Stimulated activated CD8-positive, alpha-beta memory T cell treated with anti-CD3 and anti-CD28 coated beads, Interleukin-2, amount 100 ng/mL, for 48 hours (primary cell): ENCODE measurements around the gene ELOVL7.
"Not testable (repeated sequence)": the region's sequence is repeated elsewhere in the genome, so short reads cannot be mapped to it uniquely, and the experiment has no call there.

ENCODE experiments used
- DNase-seq, 2 donors: peaks; one replicate each; pipeline ENCODE4 v3.0.0-alpha.2; 2020; ENCODE audit warnings: low read depth in 2 of 2

The ELOVL7 gene

DNA sequence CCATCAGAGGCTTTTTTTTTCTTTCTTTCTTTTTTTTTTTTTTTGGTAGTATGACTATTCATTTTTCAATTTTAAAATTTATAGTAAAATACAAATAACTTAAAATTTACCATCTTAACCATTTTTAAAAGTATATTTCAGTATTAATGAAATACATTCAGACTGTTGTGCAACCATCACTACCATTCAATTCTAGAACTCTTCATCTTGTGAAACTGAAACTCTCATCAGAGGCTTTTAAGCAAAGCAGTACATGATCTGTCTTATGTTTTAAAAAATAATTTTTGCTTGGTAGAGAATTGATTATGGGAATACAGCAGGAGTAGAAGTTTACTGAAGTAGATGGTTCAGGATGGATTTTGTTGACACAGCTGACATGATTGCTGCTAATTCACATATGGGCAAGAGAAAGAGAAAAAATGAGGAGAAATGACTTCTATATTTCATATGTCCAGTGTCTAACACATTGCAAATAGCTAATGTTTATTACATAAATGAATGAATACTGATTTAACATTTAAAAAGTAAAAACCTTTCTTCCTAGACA, 13.4 kb downstream of the ELOVL7 start:
- no peak for DNase-seq

DNA sequence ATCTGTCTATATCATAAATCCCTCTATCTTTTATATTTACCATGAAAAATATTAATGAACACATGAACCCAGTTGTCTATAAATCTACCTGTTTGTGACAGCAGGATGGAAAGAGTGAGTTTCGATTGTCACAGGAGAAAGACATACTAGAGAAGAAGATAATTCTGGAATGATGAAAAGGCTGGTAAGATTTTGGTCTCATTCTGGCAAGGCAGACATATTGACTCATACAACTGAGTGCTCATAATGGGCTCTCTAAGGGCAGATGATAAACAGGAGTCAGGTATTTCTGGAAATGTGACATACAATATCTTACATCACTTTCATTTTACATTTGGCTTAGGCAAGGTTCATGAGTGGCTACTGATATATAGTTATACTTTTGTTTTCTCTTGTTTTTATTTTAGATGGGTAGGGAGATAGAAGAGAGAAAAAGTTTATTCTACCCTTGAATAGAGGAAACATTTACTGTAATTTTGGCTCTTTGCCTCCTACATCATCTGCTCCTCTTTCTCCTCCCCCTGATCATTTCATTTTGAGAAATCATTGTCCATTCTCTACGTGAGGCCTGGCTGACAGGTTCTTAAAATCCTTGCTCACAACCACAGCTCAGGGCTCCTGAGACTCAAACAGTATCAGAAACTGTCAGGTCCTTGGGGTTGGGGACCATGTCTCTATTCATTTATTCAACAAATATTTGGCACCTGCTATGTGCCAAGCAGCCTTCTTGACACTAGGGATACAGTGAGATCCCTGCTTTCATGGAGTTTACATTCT, 14.4 kb downstream of the ELOVL7 start:
- no peak for DNase-seq

DNA sequence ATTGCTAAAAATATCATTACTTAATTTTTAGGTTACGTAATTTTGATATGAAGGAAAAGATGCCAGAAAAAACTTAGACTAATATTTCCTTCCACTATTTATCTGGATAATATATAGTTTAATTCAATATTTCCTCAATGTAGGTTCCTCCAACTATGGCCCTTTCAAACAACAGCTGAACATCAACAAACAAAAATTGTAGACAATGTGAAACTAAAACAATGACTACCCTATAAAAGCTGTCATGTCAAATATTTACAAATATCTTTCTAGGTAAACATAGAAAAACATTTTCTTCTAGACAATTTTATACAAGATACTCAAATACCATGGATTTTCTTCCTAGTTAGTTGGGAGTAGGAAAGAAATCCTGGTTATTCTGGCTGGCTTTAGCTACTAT, 16.9 kb downstream of the ELOVL7 start:
- DNase-seq: no peak

DNA sequence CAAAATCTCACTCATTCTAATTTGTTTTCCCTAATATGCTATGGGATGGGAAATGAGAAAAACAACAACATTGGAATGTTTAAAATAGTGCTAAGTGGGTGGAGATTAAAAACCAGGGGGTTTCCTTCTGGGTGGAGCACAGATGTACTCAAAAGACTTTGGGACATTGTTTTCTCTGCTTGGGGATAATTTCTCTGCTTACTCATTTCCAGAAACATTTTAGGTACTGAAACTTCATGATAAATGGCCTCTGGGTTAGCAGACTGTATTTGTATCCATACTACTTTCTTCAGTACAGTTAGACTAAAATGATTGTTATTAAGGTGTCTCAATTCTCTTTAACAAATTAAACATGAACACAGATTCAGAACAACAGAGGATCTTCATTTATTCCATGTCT, 17.4 kb downstream of the ELOVL7 start:
- DNase-seq: no peak

DNA sequence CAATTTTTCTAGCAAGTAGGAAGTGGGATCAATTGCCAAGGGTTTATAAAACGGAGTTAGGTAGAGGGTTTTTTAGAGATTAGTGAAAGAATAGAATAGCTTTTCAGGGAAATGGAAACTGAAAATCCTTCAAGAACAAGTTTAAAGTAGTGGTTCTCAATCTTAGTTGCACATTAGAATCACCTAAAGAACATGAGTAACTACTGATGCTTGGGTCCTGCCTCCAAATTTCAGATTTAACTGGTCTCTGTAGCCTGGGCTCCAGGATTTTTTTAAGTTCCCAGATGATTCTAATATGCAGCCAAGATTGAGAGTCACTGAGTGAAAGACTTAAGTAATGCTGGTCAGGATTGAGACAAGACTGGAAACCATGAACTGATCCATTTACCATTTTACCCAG, 20.5 kb downstream of the ELOVL7 start:
- no peak for DNase-seq

DNA sequence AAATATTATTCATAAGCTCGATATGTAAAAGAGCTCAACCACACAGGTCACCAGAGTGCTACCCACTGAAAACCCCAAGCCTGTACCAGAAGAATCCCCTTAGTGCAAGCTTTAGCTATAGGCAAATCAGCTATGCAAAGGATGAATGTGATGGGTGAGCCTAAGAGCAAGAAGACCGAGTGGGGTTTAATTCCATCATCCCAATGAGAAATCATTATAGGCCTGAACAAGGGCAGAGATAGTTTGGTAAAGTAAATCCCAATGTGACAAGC, 21.8 kb downstream of the ELOVL7 start:
- DNase-seq: no peak

DNA sequence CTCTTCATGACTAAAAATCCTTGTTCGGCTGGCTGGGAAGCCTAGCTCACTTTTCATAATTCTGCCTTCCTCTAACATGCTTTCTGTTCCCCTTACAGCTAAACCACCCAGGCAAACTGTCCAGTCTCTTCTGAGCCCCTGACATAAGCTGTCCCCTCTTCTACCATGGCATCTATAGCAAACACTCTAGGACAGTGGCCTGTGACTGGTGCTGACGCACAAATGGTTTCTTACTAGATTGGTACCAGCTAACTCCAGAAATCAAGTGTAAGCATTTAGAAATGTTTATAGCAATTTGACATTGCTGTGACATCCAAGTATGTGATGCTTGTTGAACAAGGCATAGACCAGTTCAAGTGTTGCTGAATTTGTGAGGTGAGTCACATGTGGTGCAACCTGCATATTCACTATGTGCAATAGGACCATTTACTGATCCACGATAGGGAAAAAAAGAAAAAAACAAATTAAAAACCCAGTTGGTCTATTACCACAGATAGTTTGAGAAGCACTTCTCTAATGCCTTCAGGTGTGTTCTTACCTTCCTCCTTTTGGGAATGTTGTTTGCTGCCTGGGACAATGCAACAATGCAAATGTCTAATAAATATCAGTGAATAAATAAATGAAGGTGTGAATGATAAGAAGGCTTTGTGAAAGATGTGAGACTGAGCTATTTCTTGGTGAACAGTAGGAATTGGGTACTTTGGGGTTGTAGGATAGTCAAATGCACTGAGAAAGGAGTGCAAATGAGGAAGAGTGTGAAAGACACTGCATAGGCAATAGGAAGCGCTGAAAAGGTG, 22.4 kb downstream of the ELOVL7 start:
- no peak for DNase-seq

DNA sequence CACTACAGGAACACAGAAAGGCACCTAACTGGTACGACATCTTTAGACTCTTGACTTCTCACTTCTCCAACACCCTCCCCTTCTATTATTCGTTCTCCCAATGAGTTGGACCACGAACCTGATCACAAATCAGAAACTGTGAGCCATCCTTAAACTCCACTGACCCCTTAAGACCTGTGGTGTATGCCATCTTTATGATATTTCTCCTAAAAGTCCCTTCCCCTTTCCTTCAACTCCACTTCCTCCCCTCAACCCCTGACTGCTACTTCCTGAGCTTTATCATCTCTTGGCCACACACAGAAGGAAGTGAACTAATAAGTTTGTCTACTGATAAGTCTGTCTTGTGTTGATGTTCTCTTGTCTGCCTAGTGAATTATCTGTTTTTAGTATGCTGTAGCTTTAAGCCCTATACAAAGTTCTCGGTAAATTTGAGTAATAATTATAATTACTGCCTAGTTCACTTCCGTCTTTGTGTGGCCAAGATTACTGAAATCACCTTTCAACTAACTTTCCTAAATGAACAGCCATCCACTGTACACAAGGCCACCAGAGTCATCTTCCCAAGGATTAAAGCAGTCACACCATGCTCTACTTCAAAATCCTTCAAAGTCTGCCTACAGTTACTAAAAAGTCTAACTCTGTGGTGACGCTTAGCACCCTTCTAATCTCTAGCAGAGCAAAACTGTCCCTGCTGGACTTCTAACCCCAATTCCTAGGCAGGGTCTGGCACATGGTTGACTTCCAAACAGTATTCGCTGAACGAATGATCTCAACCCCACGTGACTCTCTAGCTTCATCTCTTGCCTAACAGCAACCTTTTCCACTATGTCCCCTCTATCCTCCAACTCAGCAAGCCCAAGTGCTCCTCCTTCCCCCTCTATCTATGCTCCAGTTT, 23.2 kb downstream of the ELOVL7 start:
- DNase-seq: no peak

DNA sequence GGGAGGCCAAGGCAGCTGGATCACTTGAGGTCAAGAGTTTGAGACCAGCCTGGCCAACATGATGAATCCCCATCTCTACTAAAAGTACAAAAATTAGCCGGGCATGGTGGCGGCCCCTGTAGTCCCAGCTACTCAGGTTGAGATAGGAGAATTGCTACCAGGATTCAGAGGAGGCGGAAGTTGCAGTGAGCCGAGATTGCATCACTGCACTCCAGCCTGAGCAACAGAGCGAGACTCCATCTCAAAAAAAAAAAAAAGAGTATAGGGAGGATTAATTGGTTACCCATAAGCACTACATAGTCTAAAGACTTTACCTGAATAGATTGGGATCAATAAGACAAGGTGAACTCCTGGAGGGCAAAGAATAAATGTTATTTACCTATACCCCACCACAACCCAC, 27.9 kb downstream of the ELOVL7 start:
- not testable (repeated sequence) for DNase-seq

DNA sequence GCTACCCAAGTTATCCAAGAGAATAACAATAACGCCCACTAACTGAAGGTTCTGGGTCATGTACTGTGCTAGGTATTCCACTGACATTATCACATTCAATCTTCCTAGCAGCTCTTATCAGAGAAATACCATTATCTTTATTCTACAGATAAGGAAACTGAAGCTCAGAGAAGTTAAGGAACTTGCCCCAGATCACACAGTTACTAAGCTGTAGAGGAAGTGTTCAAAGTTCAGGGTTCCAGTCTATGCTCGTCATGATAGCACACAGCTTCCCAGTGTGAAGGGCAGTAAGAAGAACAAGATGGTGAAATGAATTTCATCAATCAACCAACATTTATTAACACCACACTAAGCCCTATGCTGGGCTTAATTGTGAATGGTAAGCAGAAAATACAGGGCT, 29.6 kb downstream of the ELOVL7 start:
- no peak for DNase-seq

DNA sequence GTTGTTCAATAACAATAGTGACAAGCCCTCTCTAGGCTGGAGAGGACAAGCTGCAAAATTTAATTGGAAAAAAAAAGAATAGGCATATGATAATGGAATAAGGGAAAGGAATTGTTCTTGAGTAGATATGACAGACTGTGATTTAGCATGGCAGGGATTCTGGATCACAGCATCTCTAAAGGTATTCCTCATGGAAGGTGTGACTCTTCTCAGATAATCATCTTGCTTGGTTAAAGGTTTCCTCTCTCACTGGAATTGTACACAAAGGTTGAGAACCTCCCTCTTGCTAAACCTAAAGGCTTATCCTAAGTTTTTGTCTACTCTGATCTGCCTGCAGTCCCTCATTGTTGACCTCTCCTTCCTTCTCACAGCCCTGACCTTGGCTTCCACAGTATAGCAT, 31.6 kb downstream of the ELOVL7 start:
- DNase-seq: no peak

DNA sequence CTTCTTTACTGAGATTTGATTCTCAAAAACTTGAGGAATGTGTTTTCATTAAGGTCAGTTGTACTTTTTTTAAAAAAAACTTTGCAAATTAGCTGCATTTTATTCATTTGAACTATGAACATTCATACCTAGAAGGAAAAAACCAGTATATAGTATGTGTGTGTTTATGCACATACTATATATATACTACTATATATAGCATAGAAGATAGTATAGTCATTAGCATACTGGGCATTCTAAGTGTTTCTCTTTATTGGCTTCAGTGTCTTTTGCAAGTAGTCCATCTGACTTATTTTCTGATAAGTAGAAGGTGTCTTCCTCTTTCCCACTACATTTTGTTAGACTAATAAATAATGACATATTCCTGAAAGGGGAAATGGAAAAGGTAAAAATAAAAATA, 33.0 kb downstream of the ELOVL7 start:
- no peak for DNase-seq

DNA sequence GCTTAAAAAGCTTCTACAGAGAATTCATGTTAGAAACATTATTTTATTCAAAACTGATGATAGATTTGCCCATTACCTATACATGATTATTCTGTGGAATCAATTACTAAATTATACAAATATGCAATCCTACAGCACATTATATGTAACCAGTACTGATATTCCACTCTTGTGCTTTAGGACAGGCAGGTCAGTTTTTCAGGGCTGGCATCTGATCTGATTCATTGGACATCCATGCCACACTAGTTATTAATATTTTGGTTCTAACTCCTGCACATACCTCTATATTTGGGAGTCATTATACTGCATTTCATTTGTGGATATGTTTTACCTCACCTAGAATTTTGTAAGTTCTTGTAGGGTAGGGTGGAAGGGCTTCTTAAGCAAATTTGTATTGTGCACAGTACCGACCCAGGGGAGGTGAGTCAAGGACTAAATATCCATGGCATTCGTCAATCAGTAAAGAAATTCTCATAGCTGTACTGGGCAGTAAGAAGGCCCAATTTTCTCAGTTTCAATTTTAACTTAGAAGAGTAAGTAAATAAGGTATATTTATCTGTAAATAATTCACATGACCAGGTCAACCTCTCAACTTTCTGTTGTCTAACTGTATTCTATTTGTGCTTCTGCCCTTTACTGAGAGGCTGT, 33.5 kb downstream of the ELOVL7 start:
- no peak for DNase-seq

DNA sequence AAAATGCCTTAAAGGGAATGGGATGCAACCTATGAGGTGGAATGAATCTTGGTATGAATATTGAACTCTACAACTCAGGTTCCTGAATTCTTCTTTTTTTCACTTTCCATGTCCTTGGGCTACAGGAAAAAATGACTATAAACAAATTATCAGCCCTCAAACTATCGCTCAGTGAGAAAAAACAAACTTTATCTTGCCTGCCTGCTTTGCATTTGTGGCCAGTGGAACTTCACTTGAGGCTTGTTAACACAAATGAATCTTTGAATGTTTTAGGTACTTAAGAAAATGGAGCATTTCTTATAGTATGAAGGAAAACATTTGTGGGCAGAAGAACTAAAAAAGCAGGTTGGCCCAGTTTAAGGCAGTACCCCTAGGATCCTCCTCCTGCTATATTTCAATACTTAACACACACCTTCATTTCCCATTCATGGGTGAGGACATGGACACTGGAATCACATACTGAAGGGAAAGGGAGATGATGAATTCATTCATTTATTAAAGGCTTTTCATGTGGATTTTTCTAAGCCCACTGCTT, 34.1 kb downstream of the ELOVL7 start:
- DNase-seq: no peak

DNA sequence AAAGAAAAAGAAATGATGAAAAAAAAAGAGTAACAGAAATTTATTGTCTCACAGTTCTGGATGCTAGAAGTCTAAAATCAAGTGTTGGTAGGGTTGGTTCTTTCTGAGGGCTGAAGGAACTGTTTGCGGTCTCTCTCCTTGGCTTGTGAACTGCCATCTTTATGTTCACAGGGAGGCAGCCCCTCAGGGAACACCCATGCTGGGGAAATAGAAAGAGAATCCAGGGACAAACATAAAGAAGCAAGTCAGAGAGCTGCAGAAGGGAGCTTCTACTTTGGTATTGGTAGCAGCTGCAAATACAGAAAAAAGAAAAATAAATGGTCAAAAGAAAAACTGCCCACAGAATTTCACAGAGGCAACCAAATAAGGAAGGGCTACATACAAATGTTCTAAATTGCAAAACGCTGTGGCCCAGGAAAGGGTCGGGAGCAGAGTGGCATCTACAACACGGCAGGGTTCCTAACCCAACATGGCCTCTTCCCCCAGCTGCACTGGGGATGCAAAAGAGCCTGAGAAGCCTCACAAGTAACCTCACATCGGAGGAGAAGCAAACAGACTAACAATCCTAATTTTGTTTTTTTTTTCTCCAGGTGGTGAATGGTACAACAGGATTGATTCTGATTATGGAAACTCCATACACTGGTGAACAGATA, 37.4 kb downstream of the ELOVL7 start:
- no peak for DNase-seq

DNA sequence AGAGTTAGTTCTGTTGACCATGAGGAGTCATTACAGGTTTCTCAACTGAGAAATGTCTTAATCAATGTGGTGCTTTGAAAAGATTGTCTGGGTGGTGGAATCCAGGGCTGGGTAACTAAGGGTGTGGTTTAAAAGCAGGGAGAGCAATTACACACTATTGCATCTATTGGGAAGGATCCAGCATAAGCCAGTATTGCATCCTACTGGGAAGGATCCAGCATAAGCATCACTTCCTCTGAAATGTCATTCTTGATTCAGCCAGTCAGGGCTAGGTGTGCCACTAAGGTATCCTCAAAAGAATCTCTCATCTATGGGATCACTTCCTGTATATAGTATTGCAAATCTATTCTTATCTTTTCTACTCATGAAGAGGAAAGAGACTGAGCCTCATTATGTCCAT, 38.6 kb downstream of the ELOVL7 start:
- no peak for DNase-seq

DNA sequence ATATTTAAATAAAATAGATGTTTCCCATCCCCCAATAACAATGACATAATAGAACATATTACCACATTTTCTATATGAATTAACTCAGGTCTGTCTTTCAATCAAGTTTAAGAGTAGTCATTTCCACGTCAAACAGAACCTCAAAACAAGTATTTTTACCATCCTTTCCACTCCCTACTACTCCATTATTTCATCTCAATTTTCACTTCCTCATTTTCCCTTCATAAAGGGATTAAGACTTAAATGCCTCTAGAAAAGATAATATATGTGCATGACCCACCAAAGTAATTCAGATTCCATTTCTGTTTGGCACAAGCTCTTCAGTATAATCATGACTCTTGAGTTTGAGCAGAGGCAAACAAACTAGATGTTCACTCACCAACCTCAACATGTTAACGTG, 40.4 kb downstream of the ELOVL7 start:
- no peak for DNase-seq

DNA sequence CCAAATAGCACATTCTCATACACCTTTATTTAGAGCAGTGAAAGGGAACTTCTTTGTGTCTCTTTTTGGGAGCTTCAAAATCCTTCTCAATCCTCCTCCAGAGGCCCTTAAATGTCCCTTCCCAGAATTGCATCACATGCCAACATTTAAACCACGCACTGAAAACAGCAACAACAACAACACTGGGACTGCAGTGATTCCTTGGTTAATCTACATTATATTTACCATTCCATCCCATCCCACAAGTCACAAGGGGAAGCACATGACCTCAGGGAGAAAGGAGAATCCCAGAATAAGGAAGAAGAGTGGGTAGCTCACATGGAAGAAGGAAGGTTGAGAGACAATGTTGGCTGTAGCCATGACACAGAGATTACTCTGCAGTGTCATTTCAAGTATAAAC, 41.1 kb downstream of the ELOVL7 start:
- DNase-seq: no peak

DNA sequence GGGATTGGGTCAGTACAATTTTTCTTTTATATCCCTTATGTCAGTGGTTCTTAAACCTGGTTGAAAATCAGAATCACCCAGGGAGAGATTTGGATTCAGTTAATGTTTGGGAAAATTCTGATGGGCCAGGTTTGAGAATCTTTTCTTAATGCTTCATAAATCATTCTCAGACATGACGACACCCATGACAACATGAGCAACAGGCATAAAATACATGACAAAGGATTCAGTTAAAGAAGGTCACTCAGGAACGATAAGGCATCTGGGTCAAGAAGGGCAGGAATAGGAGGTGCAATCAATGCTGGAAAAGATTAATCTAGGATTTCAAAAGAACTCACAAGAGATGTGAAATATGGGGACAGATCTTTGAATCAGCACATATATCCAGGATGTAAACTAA, 41.8 kb downstream of the ELOVL7 start:
- DNase-seq: no peak

DNA sequence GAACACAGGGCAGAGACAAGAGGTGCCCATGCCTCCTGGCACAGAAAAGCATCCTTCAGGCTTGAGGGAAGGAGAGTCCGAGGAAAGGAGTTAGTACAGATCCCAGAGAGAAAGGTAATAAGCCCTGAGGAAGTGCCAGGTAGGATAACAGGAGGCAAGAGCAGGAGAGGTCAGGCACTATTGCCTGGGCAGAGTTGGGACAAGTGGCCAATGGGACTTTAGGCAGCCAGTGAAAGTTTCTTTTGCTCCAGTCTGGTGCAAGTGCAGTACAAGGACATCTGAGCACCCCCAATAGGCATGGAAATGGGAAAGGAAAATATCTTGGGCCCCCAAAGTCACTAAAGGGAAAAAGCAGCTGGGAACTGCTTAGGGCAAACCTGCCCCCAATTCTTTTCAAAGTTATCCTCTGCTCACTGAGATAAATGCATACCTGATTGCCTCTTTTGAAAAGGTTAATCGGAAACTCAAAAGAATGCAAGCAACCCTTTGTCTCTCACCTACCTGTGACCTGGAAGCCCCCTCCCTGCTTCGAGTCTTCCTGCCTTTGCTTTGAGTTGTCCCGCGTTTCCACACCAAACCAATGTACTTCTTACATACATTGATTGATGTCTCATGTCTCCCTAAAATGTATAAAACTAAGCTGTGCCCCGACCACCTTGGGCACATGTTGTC, 46.5 kb downstream of the ELOVL7 start:
- no peak for DNase-seq
